ENCODE data around the gene GRK5. TPM values are rescaled to one million over a fixed set of nuclear protein-coding genes. Genes with fewer than 3 reads are reported as not detected.

GRK5 gene
- total RNA-seq, 1 experiment from 2014 or later, result 58.2 TPM

GRCh38 chr10:119278126-119278709 lies 70.8 kb downstream of the GRK5 start:
- Histone ChIP-seq H3K27me3 (replicated peaks; ENCODE audit: insufficient read depth, low read depth, low read length, poor library complexity) (no peaks in the 10 kb centered on the region), H3K4me1 (ENCODE audit: insufficient read depth, low read length, poor library complexity, severe bottlenecking) (peaks cover 34% of the 10 kb centered on the region), H3K4me3 (ENCODE audit: low read depth, low read length, poor library complexity, severe bottlenecking) (no peak overlapping the region), H3K36me3 (ENCODE audit: insufficient read depth, low read length, poor library complexity, severe bottlenecking) (no peaks in the 10 kb centered on the region), H3K9me3 (ENCODE audit: low read depth, low read length, poor library complexity, severe bottlenecking) (no peaks in the 10 kb centered on the region), H3K27ac (ENCODE audit: low read depth, low read length, poor library complexity, severe bottlenecking) (no peak overlapping the region)
- BruUV-seq (replicated peaks), result no TSS peak
- POLR2A ChIA-PET (ENCODE audit: low non-redundant PET), result no interaction called here
- peak; percentile 60 for DNase-seq (ENCODE audit: low spot score)
- CTCF ChIA-PET, result no interaction called here
- intact Hi-C loops (cut with micrococcal nuclease; ENCODE audit: unreplicated experiment), result no loop called here
- no peak for TF ChIP-seq EZH2 (IDR thresholded peaks at IDR 0.05; ENCODE audit: borderline replicate concordance, low read depth, low read length, poor library complexity, severe bottlenecking)
- TF ChIP-seq, protein P1, sequence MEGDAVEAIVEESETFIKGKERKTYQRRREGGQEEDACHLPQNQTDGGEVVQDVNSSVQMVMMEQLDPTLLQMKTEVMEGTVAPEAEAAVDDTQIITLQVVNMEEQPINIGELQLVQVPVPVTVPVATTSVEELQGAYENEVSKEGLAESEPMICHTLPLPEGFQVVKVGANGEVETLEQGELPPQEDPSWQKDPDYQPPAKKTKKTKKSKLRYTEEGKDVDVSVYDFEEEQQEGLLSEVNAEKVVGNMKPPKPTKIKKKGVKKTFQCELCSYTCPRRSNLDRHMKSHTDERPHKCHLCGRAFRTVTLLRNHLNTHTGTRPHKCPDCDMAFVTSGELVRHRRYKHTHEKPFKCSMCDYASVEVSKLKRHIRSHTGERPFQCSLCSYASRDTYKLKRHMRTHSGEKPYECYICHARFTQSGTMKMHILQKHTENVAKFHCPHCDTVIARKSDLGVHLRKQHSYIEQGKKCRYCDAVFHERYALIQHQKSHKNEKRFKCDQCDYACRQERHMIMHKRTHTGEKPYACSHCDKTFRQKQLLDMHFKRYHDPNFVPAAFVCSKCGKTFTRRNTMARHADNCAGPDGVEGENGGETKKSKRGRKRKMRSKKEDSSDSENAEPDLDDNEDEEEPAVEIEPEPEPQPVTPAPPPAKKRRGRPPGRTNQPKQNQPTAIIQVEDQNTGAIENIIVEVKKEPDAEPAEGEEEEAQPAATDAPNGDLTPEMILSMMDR (conservative IDR thresholded peaks at IDR 0.05; ENCODE audit: low read depth, low read length), result no peak

GRCh38 chr10:119279441-119279840 lies 72.1 kb downstream of the GRK5 start:
- peak overlapping the region; percentile 61 for H3K27ac ChIP-seq (ENCODE audit: low read depth, low read length, poor library complexity, severe bottlenecking)
- ChIA-PET POLR2A (ENCODE audit: low non-redundant PET) (no interaction called here), CTCF (no interaction called here)
- TF ChIP-seq, protein P1 (conservative IDR thresholded peaks at IDR 0.05; ENCODE audit: low read depth, low read length), result no peak
- no peak for TF ChIP-seq EZH2 (IDR thresholded peaks at IDR 0.05; ENCODE audit: borderline replicate concordance, low read depth, low read length, poor library complexity, severe bottlenecking)
- no peak overlapping the region for H3K4me3 ChIP-seq (ENCODE audit: low read depth, low read length, poor library complexity, severe bottlenecking)
- DNase-seq (ENCODE audit: low spot score), result no peak
- peaks cover 34% of the 10 kb centered on the region for H3K4me1 ChIP-seq (ENCODE audit: insufficient read depth, low read length, poor library complexity, severe bottlenecking)
- no peaks in the 10 kb centered on the region for H3K36me3 ChIP-seq (ENCODE audit: insufficient read depth, low read length, poor library complexity, severe bottlenecking)
- intact Hi-C loops (cut with micrococcal nuclease; ENCODE audit: unreplicated experiment), result no loop called here
- no peaks in the 10 kb centered on the region for H3K27me3 ChIP-seq (replicated peaks; ENCODE audit: insufficient read depth, low read depth, low read length, poor library complexity)
- no peaks in the 10 kb centered on the region for H3K9me3 ChIP-seq (ENCODE audit: low read depth, low read length, poor library complexity, severe bottlenecking)
- BruUV-seq (replicated peaks), result no TSS peak

GRCh38 chr10:119281581-119282071 lies 74.3 kb downstream of the GRK5 start:
- peak overlapping the region; percentile 58 for H3K27ac ChIP-seq (ENCODE audit: low read depth, low read length, poor library complexity, severe bottlenecking)
- intact Hi-C loops (cut with micrococcal nuclease; ENCODE audit: unreplicated experiment), result no loop called here

More at GRCh38 chr10:119281581-119282071, 74.3 kb downstream of the GRK5 start:
- BruUV-seq (replicated peaks), result no TSS peak
- ChIA-PET CTCF (no interaction called here), POLR2A (ENCODE audit: low non-redundant PET) (interaction anchor here (0.7 kb wide), 1 partner anchor 187 kb away, joined by 3 read pairs; no protein-coding TSS in a partner anchor)
- H3K36me3 ChIP-seq (ENCODE audit: insufficient read depth, low read length, poor library complexity, severe bottlenecking), result no peaks in the 10 kb centered on the region
- no peaks in the 10 kb centered on the region for H3K27me3 ChIP-seq (replicated peaks; ENCODE audit: insufficient read depth, low read depth, low read length, poor library complexity)
- peak; percentile 78 for DNase-seq (ENCODE audit: low spot score)
- TF ChIP-seq EZH2 (IDR thresholded peaks at IDR 0.05; ENCODE audit: borderline replicate concordance, low read depth, low read length, poor library complexity, severe bottlenecking), result no peak
- TF ChIP-seq, protein P1 (conservative IDR thresholded peaks at IDR 0.05; ENCODE audit: low read depth, low read length), result no peak
- H3K9me3 ChIP-seq (ENCODE audit: low read depth, low read length, poor library complexity, severe bottlenecking), result no peaks in the 10 kb centered on the region
- H3K4me1 ChIP-seq (ENCODE audit: insufficient read depth, low read length, poor library complexity, severe bottlenecking), result peaks cover 55% of the 10 kb centered on the region
- no peak overlapping the region for H3K4me3 ChIP-seq (ENCODE audit: low read depth, low read length, poor library complexity, severe bottlenecking)
